Renal cortical epithelial cell (primary cell): ENCODE data around the gene ZNF581. TPM values are rescaled to one million over a fixed set of nuclear protein-coding genes. Genes with fewer than 3 reads are reported as not detected.

Source experiments
- DNase-seq: peaks from one replicate; pipeline ENCODE4 v3.0.0-alpha.2; 2011; ENCODE audit warnings: low read depth
- total RNA-seq: library from RNA; depleted of rRNA; stranded (reverse); fragments of >200 nt; gene quantifications from 2 replicates; pipeline ENCODE4 v1.2.3, GENCODE V29; 2014

ZNF581 gene
- total RNA-seq, 1 donor from 2014 or later = 17.3 TPM

DNA sequence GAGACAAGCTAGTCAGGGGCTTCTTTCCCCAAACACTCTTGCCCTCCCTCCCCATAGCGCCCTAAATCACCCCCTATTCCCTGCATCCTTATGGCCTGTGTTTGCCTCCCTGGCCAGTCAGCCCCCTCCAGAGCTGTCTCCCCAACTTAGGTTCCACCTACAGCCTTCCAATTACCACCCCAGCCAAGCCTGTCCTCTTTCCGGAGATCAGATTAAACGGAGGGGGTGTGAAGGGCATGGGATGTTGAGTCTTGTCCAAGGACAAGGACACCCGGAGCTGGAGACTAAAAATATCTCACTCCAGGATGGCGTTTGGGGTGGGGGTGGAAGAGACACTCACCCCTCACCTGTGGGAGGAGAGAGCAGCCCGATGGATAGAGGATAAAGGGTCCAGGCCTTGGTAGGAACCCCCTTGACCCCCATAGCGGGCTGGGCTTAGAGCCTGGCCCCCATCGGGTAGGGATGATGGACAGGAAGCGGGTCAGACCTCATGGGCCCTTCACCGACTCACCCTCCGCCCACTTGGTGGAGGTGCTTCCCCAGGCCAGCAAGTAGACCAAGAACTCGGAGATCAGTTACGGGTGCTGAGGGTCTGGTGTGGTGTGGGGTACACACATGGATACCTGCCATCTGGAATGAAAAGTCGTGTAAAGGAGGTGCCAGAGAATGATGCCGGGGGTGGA lies 32.0 kb upstream of the ZNF581 start:
- DNase-seq = no peak

GRCh38 chr19:55611983-55612645 lies 31.3 kb upstream of the ZNF581 start:
- DNase-seq = no peak

DNA sequence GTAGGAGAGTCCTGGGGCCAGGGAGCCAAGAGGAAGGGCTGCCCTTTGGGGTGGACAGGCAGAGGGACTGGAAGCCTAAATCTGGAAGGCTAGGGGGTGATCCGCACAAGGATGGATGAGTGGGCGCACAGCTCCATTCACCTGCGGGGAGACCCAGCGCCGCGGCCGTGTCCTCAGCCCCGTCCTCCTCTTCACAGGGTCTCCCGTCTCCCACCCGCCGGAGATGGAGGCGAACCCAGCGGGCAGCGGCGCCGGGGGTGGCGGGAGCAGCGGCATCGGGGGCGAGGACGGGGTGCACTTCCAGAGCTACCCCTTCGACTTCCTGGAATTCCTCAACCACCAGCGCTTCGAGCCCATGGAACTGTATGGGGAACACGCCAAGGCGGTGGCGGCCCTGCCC lies 30.1 kb upstream of the ZNF581 start:
- no peak for DNase-seq

GRCh38 chr19:55613930-55614710 lies 29.3 kb upstream of the ZNF581 start:
- no peak for DNase-seq

DNA sequence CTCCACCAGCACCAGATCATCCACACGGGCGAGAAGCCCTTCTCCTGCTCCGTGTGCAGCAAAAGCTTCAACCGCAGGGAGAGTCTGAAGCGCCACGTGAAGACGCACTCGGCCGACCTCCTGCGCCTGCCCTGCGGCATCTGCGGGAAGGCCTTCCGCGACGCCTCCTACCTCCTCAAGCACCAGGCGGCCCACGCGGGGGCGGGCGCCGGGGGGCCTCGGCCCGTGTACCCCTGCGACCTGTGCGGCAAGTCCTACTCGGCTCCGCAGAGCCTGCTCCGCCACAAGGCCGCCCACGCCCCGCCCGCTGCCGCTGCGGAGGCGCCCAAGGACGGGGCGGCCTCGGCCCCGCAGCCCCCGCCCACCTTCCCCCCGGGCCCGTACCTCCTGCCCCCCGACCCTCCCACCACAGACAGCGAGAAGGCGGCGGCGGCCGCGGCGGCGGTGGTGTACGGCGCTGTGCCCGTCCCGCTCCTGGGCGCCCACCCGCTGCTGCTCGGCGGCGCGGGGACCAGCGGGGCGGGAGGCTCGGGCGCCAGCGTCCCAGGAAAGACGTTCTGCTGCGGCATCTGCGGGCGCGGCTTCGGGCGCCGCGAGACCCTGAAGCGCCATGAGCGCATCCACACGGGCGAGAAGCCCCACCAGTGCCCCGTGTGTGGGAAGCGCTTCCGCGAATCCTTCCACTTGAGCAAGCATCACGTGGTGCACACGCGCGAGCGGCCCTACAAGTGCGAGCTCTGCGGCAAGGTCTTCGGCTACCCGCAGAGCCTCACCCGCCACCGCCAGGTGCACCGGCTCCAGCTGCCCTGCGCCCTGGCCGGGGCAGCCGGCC lies 28.5 kb upstream of the ZNF581 start:
- DNase-seq = no peak

GRCh38 chr19:55615543-55616394 lies 27.7 kb upstream of the ZNF581 start:
- no peak for DNase-seq

DNA sequence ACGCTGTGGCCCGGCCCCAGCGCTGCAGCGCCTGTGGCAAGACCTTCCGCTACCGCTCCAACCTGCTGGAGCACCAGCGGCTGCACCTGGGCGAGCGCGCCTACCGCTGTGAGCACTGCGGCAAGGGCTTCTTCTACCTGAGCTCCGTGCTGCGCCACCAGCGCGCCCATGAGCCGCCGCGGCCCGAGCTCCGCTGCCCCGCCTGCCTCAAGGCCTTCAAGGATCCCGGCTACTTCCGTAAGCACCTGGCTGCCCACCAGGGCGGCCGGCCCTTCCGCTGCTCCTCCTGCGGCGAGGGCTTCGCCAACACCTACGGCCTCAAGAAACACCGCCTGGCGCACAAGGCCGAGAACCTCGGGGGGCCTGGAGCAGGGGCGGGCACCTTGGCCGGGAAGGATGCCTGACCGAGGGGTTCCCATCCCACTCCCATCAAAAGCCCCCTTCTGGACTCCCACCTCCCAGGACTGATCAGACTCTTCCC lies 27.0 kb upstream of the ZNF581 start:
- no peak for DNase-seq

GRCh38 chr19:55617426-55617825 lies 26.0 kb upstream of the ZNF581 start:
- DNase-seq = no peak

DNA sequence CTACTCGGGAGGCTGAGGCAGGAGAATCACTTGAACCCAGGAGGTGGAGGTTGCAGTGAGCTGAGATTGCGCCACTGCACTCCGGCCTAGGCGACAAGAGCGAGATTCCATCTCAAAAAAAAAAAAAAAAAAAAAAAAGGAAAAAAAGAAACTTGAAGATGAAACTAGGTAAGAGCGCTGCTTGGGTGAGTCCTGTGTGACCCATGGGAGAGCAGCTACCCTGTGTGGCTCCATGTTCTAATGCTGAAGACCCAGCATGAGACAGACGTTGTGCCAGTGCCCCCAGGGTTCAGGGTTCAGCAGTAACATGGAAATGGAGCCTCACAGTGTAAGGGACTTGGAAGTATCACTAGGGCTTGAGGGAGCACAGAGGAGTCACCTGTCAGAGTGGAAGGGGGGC lies 25.0 kb upstream of the ZNF581 start:
- no peak for DNase-seq

GRCh38 chr19:55619286-55619685 lies 24.2 kb upstream of the ZNF581 start:
- no peak for DNase-seq

- no peak for DNase-seq
These were observed 22.8 kb upstream of the ZNF581 start for GRCh38 chr19:55620410-55621204.

- DNase-seq = no peak
These were observed 22.2 kb upstream of the ZNF581 start for GRCh38 chr19:55621205-55621672.

- DNase-seq = no peak
These were observed 21.7 kb upstream of the ZNF581 start for GRCh38 chr19:55621673-55622231.

DNA sequence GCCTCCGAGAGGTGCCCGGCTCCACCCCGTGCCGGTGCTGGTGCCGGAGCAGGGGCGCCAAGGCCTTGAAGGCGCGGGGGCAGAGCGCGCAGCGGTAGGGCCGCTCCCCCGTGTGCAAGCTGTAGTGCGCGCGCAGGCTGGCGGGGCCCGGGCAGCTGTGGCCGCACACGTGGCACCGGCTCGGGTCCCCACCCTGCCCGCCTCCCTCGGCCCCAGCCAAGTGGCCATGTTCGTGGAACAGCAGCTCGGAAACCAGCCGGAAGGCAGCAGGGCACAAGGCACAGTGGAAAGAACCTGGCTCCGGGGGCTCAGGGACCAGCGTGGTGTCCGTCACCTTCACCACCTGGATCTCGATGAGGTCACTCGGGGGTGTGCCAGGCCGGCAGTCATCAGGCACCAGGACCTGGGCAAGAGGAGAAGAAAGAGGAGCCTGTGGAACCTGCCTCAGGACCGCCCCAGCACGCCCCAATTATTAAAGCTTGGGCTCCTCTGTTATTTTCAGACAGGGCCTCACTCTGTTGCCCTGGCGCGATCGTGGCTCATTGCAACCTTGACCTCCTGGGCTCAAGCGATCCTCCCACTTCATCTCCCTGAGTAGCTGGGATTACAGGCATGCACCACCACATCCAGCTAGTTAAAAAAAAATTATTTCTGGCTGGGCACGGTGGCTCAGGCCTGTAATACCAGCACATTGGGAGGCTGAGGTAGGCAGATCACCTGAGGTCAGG lies 21.0 kb upstream of the ZNF581 start:
- DNase-seq = no peak

DNA sequence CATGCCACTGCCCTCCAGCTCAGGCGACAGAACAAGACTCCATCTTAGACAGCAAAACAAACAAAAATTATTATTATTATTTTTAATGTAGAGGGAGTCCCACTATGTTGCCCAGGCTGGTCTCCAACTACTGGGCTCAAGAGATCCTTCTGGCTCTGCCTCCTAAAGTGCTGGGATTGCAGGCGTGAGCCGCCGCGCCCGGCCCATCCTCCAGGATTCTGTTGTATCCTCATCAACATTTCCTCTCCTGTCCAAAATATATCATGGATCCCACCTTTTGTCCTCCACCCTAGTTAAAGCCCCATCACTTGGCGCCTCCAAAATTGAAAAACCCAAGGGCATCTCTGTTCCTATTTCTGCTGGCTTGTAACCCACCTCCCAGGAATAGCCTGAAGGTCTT lies 20.3 kb upstream of the ZNF581 start:
- no peak for DNase-seq

GRCh38 chr19:55623561-55623960 lies 19.9 kb upstream of the ZNF581 start:
- DNase-seq = no peak

DNA sequence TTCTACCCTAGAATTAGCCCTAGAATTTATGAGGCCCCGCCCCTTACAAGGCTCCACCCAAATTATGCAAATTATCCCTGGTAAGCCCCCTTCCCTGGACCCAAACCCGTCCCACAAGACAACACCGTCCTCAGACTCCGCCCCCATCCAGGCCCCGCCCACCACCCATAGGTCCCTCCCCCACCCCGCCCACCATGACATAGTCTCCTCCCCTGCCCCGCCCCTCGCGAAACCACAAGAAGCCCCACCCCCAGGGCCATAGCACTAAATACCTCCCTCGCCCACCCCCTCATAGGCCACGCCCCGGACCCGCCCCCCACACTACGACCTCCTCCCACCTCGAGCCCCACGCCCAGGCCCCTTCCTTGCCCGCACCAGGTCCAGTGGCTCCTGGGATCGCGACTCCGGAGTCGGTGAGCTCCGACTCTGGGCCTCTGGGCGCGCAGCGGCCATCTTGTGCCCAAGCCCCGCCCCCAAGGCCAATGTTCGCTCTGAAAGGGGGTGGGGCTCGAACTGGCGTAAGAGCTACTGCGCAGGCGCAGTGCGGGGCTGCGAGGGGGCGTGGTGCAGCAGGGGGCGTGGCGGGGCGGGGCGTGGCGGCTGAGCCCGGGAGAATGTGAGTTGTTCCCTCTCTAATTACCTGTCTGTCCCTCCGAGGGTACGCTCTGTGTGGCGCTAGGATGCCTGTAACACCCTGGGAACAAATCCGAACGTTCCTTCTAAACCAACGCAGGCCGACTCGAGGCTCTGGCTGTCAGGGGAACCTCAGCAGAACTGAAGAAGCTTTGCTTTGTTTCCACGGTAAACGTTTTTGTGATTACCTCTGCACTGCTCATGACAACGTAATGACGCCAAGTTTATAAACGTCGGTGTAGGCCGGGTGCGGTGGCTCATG lies 19.1 kb upstream of the ZNF581 start, which contains the start of gene ZNF784:
Gene ZNF784 (minus strand): TSS at position 458 of the 895 bp plus-strand sequence. CDS start 5 bp downstream, at position 453.
- DNase-seq = peak; percentile 67

- DNase-seq = no peak
These were observed 18.5 kb upstream of the ZNF581 start for GRCh38 chr19:55625004-55625326.
